Endometrial microvascular endothelial cells (primary cell): ENCODE data around the gene VAV2. TPM values are rescaled to one million over a fixed set of nuclear protein-coding genes. Genes with fewer than 3 reads are reported as not detected.

Experiments used
- in situ Hi-C: cut with HindIII; loops from 2 replicates; pipeline ENCODE4 v1.10.0; 2017; ENCODE audit warnings: low sequenced_read_pairs, low pct_unique_long_range_greater_than_20kb; ENCODE audit errors: inconsistent ontology term
- total RNA-seq: library from RNA; depleted of rRNA; stranded (reverse); fragments of >200 nt; gene quantifications from one replicate; pipeline ENCODE4 v1.2.3, GENCODE V29; 2015; ENCODE audit errors: inconsistent ontology term

The VAV2 gene
- total RNA-seq, 1 donor from 2014 or later, result 12.8 TPM

GRCh38 chr9:133976191-133976861 is 15.8 kb downstream of the VAV2 start:
- in situ Hi-C loops, result loop anchor here (25.0 kb wide), 1 partner anchor 189 kb away; no protein-coding TSS in a partner anchor

- in situ Hi-C loops, result loop anchor here (25.0 kb wide), 1 partner anchor 188 kb away; no protein-coding TSS in a partner anchor
Measured at GRCh38 chr9:133975511-133975910, 16.6 kb downstream of the VAV2 start.

- in situ Hi-C loops, result loop anchor here (25.0 kb wide), 1 partner anchor 187 kb away; no protein-coding TSS in a partner anchor
Measured at GRCh38 chr9:133974631-133975341, 17.3 kb downstream of the VAV2 start.

GRCh38 chr9:133973791-133974630 is 18.1 kb downstream of the VAV2 start:
- in situ Hi-C loops, result no loop called here

- in situ Hi-C loops, result no loop called here
Measured at GRCh38 chr9:133973111-133973790, 18.9 kb downstream of the VAV2 start.

- in situ Hi-C loops, result no loop called here
Measured at GRCh38 chr9:133971981-133972941, 19.9 kb downstream of the VAV2 start.

GRCh38 chr9:133971121-133971951 is 20.8 kb downstream of the VAV2 start:
- in situ Hi-C loops, result no loop called here

GRCh38 chr9:133970581-133971058 is 21.5 kb downstream of the VAV2 start:
- in situ Hi-C loops, result no loop called here

- in situ Hi-C loops, result no loop called here
Measured at GRCh38 chr9:133969681-133970580, 22.2 kb downstream of the VAV2 start.

- in situ Hi-C loops, result no loop called here
Measured at GRCh38 chr9:133968966-133969617, 23.0 kb downstream of the VAV2 start.

GRCh38 chr9:133968428-133968827 is 23.7 kb downstream of the VAV2 start:
- in situ Hi-C loops, result no loop called here

- in situ Hi-C loops, result no loop called here
Measured at GRCh38 chr9:133967024-133967741, 24.9 kb downstream of the VAV2 start.

GRCh38 chr9:133964463-133964862 is 27.7 kb downstream of the VAV2 start:
- in situ Hi-C loops, result no loop called here

- in situ Hi-C loops, result no loop called here
Measured at GRCh38 chr9:133963166-133963565, 29.0 kb downstream of the VAV2 start.

- in situ Hi-C loops, result no loop called here
Measured at GRCh38 chr9:133962341-133962740, 29.8 kb downstream of the VAV2 start.
